NCI-H2081 treated with DMSO at 0.1 percent for 48 hours (cell line): ENCODE data around the gene CARS2.
"Not testable (repeated sequence)": the region's sequence is repeated elsewhere in the genome, so short reads cannot be mapped to it uniquely, and the experiment has no call there.

Experiments
- DNase-seq: peaks from one replicate; lab custom pipeline; 2025; lab: John Stamatoyannopoulos, UW

CARS2 gene, protein sequence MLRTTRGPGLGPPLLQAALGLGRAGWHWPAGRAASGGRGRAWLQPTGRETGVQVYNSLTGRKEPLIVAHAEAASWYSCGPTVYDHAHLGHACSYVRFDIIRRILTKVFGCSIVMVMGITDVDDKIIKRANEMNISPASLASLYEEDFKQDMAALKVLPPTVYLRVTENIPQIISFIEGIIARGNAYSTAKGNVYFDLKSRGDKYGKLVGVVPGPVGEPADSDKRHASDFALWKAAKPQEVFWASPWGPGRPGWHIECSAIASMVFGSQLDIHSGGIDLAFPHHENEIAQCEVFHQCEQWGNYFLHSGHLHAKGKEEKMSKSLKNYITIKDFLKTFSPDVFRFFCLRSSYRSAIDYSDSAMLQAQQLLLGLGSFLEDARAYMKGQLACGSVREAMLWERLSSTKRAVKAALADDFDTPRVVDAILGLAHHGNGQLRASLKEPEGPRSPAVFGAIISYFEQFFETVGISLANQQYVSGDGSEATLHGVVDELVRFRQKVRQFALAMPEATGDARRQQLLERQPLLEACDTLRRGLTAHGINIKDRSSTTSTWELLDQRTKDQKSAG

DNA sequence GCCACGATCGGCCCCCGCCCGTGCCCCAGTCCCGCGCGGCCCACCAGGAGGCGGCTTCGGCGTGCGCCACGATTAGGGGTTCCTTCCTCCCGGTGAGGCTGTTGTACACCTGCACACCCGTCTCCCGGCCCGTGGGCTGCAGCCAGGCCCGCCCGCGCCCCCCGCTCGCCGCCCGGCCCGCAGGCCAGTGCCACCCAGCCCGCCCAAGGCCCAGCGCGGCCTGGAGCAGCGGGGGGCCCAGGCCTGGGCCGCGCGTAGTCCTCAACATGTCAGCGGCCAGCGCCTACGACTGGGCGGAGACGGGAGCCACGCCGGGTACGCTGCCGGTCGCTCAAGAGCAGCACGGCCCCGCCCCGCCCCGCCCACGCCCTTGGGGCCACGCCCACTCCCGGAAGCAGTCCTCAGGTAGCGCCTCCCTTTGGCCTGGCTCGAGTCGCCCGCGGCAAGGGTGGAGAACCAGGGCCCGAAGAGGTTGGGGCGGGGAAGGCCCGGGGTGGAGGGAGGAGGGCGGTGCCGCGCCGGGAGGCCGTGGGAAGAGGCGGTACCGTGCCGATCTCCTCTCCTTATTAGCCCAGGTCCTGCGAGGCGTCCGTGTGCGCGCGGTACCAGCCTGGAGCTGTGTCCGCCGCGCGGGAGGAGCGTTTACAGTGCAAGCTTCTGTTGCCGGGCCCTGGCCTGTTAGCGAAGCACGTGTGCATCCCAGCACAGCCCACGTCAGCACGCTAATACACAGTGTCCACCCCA, at the start of gene CARS2:
Gene CARS2, minus strand, starts transcription at position 291 of the 744 bp plus-strand sequence. Its CDS starts 23 bp downstream, at position 268.
- DNase-seq: peak; percentile 89

DNA sequence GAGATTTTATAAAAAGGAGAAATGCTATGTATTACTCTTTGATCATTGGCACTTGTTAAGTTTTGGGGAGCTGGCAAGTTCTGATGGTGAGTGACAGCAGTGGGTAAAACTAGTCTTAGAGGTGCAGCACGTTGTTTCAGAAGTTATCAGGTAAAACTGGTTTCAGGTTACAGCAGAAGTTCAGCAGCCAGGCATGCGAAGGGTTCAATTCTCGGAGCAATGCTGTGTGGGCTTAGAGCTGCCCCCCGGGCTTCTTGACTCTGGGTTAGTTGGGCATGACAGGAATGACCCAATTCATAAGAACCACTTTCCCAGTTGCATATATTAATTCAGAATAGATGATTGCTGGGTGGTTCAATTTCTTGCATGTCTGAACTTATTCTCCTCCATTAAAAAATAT, 42.4 kb upstream of the CARS2 start:
- no peak for DNase-seq

- no peak for DNase-seq
These were observed 40.5 kb upstream of the CARS2 start for GRCh38 chr13:110746438-110746837.

DNA sequence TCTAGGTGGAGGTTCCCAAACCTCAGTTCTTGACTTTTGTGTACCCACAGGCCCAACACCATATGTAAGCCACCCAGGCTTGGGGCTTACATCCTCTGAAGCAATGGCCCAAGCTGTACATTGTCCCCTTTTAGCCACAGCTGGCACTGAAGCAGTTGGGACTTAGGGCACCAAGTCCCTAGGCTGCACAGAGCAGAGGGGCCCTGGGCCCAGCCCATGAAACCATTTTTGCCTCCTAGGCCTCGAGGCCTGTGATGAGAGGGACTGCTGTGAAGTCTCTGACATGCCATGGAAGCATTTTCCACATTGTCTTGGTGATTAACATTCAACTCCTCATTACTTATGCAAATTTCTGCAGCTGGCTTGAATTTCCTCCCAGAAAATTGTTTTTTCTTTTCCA, 37.8 kb upstream of the CARS2 start:
- no peak for DNase-seq

GRCh38 chr13:110737555-110737954, 31.6 kb upstream of the CARS2 start:
- no peak for DNase-seq

- no peak for DNase-seq
These were observed 28.6 kb upstream of the CARS2 start for GRCh38 chr13:110734561-110734960.

- no peak for DNase-seq
These were observed 25.2 kb upstream of the CARS2 start for GRCh38 chr13:110731072-110731471.

GRCh38 chr13:110726726-110727125, 20.8 kb upstream of the CARS2 start:
- DNase-seq: no peak

- not testable (repeated sequence) for DNase-seq
These were observed 20.2 kb upstream of the CARS2 start for GRCh38 chr13:110726153-110726552.

GRCh38 chr13:110723598-110723997, 17.7 kb upstream of the CARS2 start:
- no peak for DNase-seq

DNA sequence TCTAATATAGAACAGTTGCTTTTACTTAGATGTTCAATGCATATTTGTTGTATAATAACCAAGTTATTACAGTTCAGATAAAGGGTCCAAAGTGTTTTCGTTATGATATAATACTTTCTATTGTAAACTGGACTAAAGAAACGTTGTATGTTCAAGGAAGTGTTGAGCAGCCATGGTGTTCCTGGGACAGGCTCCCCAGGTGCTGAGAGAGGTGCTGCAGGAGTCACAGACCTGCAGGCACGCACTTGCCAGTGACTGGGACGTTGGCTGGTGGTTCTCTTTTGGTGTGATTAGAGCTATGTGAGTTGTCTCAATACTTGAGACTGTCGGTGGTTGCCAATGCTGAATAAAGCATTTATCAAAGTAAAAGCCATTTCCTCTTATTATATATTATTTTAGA, 17.1 kb upstream of the CARS2 start:
- no peak for DNase-seq

GRCh38 chr13:110719036-110719710, 13.3 kb upstream of the CARS2 start:
- no peak for DNase-seq

DNA sequence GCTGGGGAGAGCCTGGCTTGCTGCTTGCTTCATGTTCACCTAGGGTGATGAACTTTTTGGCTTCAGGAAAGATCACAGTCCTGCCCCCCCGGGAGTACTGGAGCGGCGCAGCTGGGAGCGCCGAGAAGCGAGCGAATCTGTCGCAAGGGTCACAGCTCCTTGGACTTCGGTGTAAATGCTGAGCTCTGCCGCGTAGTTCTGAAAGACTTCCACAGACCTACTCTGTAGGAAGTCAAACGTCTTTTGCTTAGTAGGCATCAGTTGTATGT, 10.3 kb upstream of the CARS2 start:
- DNase-seq: no peak

DNA sequence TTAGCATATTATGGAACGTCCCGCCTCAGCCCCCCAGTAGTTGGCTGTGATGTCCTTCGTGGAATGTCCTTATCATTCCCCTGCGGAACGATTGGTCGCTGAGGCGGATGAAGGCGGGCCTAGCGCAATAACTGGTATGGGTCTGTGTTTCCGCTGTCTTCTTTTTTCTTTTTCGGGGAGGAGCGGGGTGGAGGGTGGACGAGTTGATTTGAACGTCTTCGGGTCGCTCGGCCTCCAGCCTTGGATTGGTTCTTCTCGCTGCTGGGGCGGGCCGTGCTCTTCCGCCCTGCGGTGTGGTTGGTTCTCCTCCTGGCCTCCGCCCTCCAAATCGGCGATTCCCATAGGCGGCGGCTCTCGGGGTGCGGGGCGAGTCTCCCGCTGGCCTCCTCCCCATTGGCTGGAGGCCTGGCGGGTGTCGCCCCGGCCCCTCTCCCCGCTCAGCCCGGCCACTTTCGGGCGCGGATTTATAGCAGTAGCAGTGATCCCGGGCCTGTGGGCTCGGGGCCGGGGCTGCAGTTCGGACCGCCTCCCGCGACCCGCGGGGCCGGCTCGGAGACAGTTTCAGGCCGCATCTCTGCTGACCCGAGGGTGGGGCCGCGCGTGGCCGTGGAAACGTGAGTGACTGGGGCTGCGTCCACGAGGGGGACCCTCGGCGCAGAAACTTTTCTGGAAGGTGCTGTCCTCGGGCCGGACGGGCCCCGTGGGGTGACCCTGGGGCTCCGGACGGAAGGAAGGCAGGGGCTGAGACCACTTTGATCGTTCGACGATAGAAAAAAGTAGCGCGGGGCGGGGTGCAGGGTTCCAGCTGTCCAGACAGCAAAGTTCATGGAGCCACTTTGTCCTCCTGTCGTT, 9.7 kb upstream of the CARS2 start:
- peak; percentile 97 for DNase-seq

GRCh38 chr13:110714797-110715394, 9.0 kb upstream of the CARS2 start:
- peak; percentile 46 for DNase-seq

DNA sequence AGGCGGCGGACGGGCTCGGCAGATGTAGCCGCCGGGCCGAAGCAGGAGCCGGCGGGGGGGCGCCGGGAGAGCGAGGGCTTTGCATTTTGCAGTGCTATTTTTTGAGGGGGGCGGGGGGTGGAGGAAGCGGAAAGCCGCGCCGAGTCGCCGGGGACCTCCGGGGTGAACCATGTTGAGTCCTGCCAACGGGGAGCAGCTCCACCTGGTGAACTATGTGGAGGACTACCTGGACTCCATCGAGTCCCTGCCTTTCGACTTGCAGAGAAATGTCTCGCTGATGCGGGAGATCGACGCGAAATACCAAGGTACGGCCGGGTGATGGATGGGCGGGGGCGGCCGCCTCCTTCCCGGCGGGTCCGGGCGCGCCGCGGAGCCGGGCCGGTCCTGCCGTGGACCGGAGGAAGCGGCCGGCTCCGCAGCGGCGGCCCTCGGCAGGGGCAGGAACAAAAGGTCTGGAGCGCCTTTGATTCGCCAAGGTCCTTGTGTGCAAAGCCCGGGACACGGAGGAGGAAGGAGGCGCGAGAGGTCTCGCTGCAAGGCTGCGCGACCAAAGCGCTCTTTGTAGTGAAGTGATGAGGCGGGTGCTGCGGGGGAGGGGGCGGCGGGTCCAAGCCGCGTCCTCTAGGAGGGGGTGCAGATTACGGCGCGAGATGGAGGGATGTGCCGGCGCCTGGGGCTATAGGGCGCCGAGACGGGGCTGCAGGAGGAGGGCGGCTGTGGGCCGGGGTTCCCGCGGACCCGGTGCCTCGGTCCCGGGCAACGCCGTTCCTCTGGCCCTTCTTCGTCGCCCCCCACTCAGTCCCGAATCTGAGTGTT, 8.3 kb upstream of the CARS2 start:
- DNase-seq: no peak

- DNase-seq: peak; percentile 28
These were observed 7.7 kb upstream of the CARS2 start, which contains the start of gene ING1 for GRCh38 chr13:110713642-110713952. TSS of gene ING1 (plus strand) at chr13:110713700. CDS start at chr13:110714150, 450 bp downstream.

GRCh38 chr13:110712849-110713641, 7.1 kb upstream of the CARS2 start:
- peak; percentile 88 for DNase-seq

DNA sequence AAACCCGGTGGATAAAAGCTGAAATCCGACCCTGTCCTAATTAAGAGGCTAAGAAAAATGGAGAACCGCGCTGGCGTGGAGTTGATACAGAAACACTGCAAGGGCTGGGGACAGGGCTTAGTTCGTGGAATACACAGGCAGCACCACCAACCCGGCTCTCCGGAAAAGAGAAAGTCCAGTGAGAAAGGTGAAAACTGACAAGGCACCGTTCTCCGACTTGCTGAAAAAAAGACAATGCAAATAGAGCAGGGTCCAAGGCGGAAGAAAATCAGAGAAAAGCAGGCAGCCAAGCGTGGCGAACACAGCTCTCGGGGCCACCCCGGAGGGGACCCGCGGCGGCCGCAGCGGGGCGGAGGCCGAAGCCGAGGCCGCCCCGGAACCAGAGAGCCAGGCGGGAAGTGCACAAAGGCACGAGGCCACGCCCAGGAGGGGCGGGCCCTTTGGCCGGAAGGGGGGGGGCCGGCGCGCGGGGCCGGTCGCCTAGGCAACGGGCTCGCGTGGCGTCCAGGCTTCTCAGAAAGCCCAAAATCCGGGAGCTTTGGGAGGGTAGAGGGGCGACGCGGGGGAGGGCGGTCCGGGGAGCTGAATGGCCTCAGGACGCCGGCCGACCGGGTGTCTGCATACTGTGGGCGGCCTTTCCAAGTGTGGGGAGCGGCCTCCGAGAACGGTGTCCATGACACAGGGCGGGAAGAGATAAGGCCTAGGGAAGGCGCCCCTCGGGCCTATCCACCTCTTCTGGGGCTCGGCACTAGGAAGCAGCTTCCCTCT, 6.3 kb upstream of the CARS2 start:
- peak; percentile 43 for DNase-seq
